Caco-2 (cell line): ENCODE data around the gene DENND1A. TPM values are rescaled to one million over a fixed set of nuclear protein-coding genes. Genes with fewer than 3 reads are reported as not detected.

Experiments used
- BruUV-seq: library from RNA; stranded (reverse); fragments of 400-500 nt; replicated peaks from 2 replicates; lab custom pipeline; 2021; lab: Mats Ljungman, UMichigan
- CTCF ChIA-PET: fragments of 300-600 bp; sonication (Branson Sonifier 250); formaldehyde crosslinking; loops from one replicate; lab custom pipeline; 2022; ENCODE audit warnings: antibody characterized with exemption; lab: Charles Lee
- POLR2A ChIA-PET: fragments of 300-600 bp; sonication (Branson Sonifier 250); formaldehyde crosslinking; loops from one replicate; lab custom pipeline; 2022; ENCODE audit warnings: antibody characterized with exemption; lab: Charles Lee
- DNase-seq, 2 experiments: peaks; one replicate each; pipeline versions ENCODE4 v3.0.0 to v3.0.0-alpha.2; 2020 to 2022
- H3K27me3 ChIP-seq: replicated peaks from 2 replicates; pipeline ENCODE4 v1.6.0; 2011; ENCODE audit warnings: low read length; ENCODE audit not compliant: control insufficient read depth, insufficient read depth
- H3K36me3 ChIP-seq: 2 replicates; pipeline ENCODE4 v1.5.1; 2011; ENCODE audit warnings: low read length; ENCODE audit not compliant: control insufficient read depth, insufficient read depth
- H3K4me1 ChIP-seq: fragments of 250-450 bp; sonication (Bioruptor Pico); 2 replicates; pipeline ENCODE4 v1.5.1; 2020; ENCODE audit warnings: mild to moderate bottlenecking
- H3K4me3 ChIP-seq: 2 replicates; pipeline ENCODE4 v1.5.1; 2011; ENCODE audit warnings: low read depth, mild to moderate bottlenecking, control low read depth, low read length
- H3K9me3 ChIP-seq: fragments of 250-450 bp; sonication (Bioruptor Pico); 2 replicates; pipeline ENCODE4 v1.5.1; 2020; ENCODE audit warnings: mild to moderate bottlenecking, moderate library complexity
- H3K27ac Mint-ChIP-seq: one replicate; pipeline ENCODE4 v1.8.0; 2022; ENCODE audit warnings: mixed read lengths; ENCODE audit not compliant: unreplicated experiment
- H3K27me3 Mint-ChIP-seq: one replicate; pipeline ENCODE4 v1.8.0; 2022; ENCODE audit warnings: mixed read lengths; ENCODE audit not compliant: insufficient read depth, unreplicated experiment
- H3K36me3 Mint-ChIP-seq: one replicate; pipeline ENCODE4 v1.8.0; 2022; ENCODE audit warnings: mild to moderate bottlenecking, mixed read lengths; ENCODE audit not compliant: insufficient read depth, unreplicated experiment
- H3K4me1 Mint-ChIP-seq: one replicate; pipeline ENCODE4 v1.8.0; 2022; ENCODE audit warnings: low read depth, mixed read lengths; ENCODE audit not compliant: unreplicated experiment
- H3K4me3 Mint-ChIP-seq: one replicate; pipeline ENCODE4 v1.8.0; 2022; ENCODE audit warnings: mild to moderate bottlenecking, moderate library complexity, mixed read lengths; ENCODE audit not compliant: unreplicated experiment
- H3K9me3 Mint-ChIP-seq: one replicate; pipeline ENCODE4 v1.8.0; 2022; ENCODE audit warnings: mixed read lengths; ENCODE audit not compliant: unreplicated experiment
- intact Hi-C: fragments of 100-400 bp; cut with micrococcal nuclease; formaldehyde crosslinking; loops from one replicate; pipeline ENCODE4 v1.10.0; 2022; ENCODE audit not compliant: unreplicated experiment
- total RNA-seq: library from RNA; stranded (reverse); gene quantifications from 2 replicates; pipeline ENCODE4 v1.2.3, GENCODE V29; 2022
- TF ChIP-seq, protein P1 (sequence below), 2 experiments: fragments of 200-600 bp in 1 of 2; IDR thresholded peaks; 1 replicate in 1 of 2; 2 replicates in 1 of 2; pipeline versions ENCODE4 v1.5.1 to v1.8.0; 2011 to 2022; ENCODE audit warnings: antibody characterized with exemption in 1 of 2, control low read depth in 1 of 2, inconsistent platforms in 1 of 2, low read depth in 1 of 2, low read length in 1 of 2, mild to moderate bottlenecking in 1 of 2, moderate library complexity in 1 of 2; ENCODE audit not compliant: insufficient read depth in 1 of 2, severe bottlenecking in 1 of 2, unreplicated experiment in 1 of 2

Gene DENND1A
- total RNA-seq, 1 experiment from 2014 or later, result 41.6 TPM

DNA sequence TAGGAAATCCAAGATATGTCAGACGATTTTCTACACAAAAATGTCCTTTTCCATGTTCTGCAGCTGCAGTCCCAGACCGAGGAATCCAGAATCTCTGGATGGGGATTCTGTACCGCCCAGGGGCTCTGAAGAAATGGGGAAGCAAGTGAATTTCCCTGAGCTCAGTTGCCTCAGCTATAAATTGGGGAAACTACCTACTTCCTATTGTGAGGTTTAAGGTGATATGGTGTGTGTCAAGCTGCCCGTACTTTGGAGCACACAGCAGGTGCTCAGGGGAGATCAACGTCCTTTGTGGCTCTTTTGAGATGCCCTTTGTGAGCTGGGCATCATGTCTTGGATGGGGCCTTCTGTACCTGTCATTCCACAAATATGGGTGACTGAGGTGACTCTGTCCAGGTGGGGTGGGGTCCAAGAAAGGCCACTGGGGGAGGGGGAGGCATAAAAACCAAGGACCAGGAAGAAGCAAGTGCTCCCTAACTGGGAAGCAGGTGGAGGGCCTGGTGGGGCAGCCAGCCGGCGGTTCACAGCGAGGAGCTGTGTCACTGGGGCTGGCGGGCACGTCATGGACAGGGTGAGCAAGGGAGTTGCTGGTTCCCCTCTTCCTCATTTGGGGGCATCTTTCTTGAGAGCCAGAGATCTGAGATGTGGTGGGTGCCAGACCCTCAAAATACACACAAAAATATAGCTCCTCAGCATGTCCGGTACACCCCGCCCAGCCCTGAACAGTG is 457.9 kb downstream of the DENND1A start:
- H3K27ac Mint-ChIP-seq, result no peak overlapping the region
- BruUV-seq, result no TSS peak
- intact Hi-C loops, result no loop called here
- peaks cover 27% of the 10 kb centered on the region for H3K4me1 ChIP-seq
- H3K36me3 ChIP-seq, result no peaks in the 10 kb centered on the region; the same call in 1 of the 2 replicates
- TF ChIP-seq, protein P1, sequence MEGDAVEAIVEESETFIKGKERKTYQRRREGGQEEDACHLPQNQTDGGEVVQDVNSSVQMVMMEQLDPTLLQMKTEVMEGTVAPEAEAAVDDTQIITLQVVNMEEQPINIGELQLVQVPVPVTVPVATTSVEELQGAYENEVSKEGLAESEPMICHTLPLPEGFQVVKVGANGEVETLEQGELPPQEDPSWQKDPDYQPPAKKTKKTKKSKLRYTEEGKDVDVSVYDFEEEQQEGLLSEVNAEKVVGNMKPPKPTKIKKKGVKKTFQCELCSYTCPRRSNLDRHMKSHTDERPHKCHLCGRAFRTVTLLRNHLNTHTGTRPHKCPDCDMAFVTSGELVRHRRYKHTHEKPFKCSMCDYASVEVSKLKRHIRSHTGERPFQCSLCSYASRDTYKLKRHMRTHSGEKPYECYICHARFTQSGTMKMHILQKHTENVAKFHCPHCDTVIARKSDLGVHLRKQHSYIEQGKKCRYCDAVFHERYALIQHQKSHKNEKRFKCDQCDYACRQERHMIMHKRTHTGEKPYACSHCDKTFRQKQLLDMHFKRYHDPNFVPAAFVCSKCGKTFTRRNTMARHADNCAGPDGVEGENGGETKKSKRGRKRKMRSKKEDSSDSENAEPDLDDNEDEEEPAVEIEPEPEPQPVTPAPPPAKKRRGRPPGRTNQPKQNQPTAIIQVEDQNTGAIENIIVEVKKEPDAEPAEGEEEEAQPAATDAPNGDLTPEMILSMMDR (IDR thresholded peaks at IDR 0.05; ENCODE audit: insufficient read depth in 1 of 2, low read depth in 1 of 2, low read length in 1 of 2, severe bottlenecking in 1 of 2, unreplicated experiment in 1 of 2), result no peak
- DNase-seq, result no peak
- peaks cover 25% of the 10 kb centered on the region for H3K4me1 Mint-ChIP-seq
- peaks cover 17% of the 10 kb centered on the region for H3K36me3 Mint-ChIP-seq
- H3K9me3 ChIP-seq, result no peaks in the 10 kb centered on the region
- H3K27me3 ChIP-seq, result no peaks in the 10 kb centered on the region
- no peak overlapping the region for H3K4me3 Mint-ChIP-seq
- H3K4me3 ChIP-seq, result no peak overlapping the region
- POLR2A ChIA-PET, result no interaction called here
- CTCF ChIA-PET, result no interaction called here
- H3K9me3 Mint-ChIP-seq, result no peaks in the 10 kb centered on the region
- H3K27me3 Mint-ChIP-seq, result no peaks in the 10 kb centered on the region

DNA sequence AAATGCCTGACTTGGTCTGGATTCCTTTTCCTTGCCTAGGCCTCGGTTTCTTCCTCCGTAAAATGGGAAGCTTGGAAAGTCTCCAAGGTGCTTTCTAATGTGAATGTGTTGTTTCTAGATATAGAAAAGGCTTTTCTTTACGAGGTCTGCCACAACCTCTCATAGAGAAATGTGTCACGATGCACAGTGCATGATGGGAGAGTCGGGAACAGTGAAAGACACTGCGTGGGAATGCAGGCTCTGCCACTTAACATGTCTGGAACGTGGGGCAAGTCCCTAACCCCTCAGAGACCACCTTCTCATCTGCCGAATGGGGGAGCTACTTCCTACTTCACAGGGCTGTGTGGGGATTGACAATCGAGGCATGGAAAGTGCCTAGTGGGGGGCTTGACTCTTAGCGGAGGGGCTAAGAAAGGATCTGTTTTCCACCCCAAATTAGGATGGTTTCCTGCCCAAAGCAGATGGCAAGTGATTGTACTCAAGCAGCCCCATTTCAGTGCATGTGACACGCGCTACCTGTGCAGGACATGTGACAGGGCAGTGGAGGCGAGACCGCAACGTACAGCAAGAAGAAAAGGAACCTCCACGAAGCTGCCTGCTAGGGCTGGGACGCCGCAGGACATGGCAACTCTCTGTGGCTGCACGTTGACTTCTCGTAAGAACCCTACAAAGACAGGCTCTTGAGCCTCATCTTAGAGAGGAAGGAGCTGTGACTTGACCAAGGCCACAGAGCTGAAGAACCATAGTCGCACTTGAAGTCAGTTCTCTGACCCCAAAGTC is 458.7 kb downstream of the DENND1A start:
- Histone ChIP-seq H3K9me3 (no peaks in the 10 kb centered on the region), H3K27me3 (no peaks in the 10 kb centered on the region), H3K4me3 (no peak overlapping the region), H3K36me3 (no peaks in the 10 kb centered on the region), H3K4me1 (peaks cover 35% of the 10 kb centered on the region)
- intact Hi-C loops, result no loop called here
- H3K4me3 Mint-ChIP-seq, result no peak overlapping the region
- ChIA-PET CTCF (no interaction called here), POLR2A (no interaction called here)
- DNase-seq, result no peak
- peak overlapping the region; percentile 74 for H3K27ac Mint-ChIP-seq
- TF ChIP-seq, protein P1 (IDR thresholded peaks at IDR 0.05; ENCODE audit: insufficient read depth in 1 of 2, low read depth in 1 of 2, low read length in 1 of 2, severe bottlenecking in 1 of 2, unreplicated experiment in 1 of 2), result no peak
- peaks cover 31% of the 10 kb centered on the region for H3K4me1 Mint-ChIP-seq
- peaks cover 17% of the 10 kb centered on the region for H3K36me3 Mint-ChIP-seq
- BruUV-seq, result no TSS peak
- no peaks in the 10 kb centered on the region for H3K9me3 Mint-ChIP-seq
- H3K27me3 Mint-ChIP-seq, result no peaks in the 10 kb centered on the region

DNA sequence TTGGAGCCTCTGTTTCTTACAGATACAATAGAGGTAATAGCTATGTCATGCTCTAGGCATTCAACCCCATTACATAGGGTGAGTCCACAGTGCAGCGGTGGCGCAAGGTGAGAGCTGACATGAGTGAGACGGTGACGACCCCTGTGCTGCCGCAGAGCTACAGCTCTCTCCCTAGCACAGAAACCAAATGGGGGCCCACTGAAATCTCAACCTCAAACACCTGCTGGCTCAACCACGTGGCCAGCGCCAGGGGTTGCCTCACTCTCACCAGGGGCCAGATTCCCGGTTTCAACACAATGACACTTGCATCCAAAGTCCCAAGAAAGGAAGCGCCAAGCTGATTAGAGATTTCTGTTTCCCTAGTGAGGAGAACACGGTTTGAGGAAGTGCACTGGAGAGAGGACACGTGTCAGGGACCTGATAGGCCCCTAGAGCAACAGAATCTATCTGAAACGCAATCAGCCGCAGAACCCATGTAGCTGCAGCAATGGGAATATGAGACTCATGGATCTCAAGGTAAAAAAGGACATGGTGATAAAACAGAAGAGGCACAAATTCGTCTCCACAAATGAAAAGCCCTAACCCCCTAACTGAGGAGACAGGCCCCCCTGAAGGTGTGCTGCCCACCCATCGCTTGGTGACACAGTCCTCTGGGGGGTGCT is 459.7 kb downstream of the DENND1A start:
- intact Hi-C loops, result no loop called here
- no TSS peak for BruUV-seq
- peak in 1 of 2 experiments; percentile 48 for DNase-seq
- H3K9me3 Mint-ChIP-seq, result no peaks in the 10 kb centered on the region
- H3K27ac Mint-ChIP-seq, result peak overlapping the region; percentile 74
- peaks cover 17% of the 10 kb centered on the region for H3K36me3 Mint-ChIP-seq
- no peaks in the 10 kb centered on the region for H3K27me3 ChIP-seq
- no peaks in the 10 kb centered on the region for H3K27me3 Mint-ChIP-seq
- POLR2A ChIA-PET, result no interaction called here
- H3K4me1 Mint-ChIP-seq, result peaks cover 31% of the 10 kb centered on the region
- CTCF ChIA-PET, result no interaction called here
- H3K4me3 Mint-ChIP-seq, result no peak overlapping the region
- TF ChIP-seq, protein P1 (IDR thresholded peaks at IDR 0.05; ENCODE audit: insufficient read depth in 1 of 2, low read depth in 1 of 2, low read length in 1 of 2, severe bottlenecking in 1 of 2, unreplicated experiment in 1 of 2), result no peak
- H3K4me3 ChIP-seq, result no peak overlapping the region
- H3K4me1 ChIP-seq, result peaks cover 44% of the 10 kb centered on the region
- no peaks in the 10 kb centered on the region for H3K36me3 ChIP-seq
- H3K9me3 ChIP-seq, result no peaks in the 10 kb centered on the region
